IMR-90 (cell line): Measurements from ENCODE around the gene GSTA5.

Experiments
- CEBPB ChIP-seq: IDR thresholded peaks from 2 replicates; pipeline ENCODE4 v1.6.1; 2012; ENCODE audit warnings: low read depth, low read length, improper control_type of control experiment
- ELK1 ChIP-seq: fragments of 150-350 bp; IDR thresholded peaks from 2 replicates; pipeline ENCODE4 v1.6.1; 2016; ENCODE audit warnings: low read depth, mild to moderate bottlenecking, low read length, moderate library complexity, borderline replicate concordance
- POLR2A ChIP-seq: IDR thresholded peaks from 2 replicates; pipeline ENCODE4 v1.6.1; 2012; ENCODE audit warnings: mild to moderate bottlenecking, low read depth, low read length
- RAD21 ChIP-seq: IDR thresholded peaks from 2 replicates; pipeline ENCODE4 v1.6.1; 2012; ENCODE audit warnings: low read length, improper control_type of control experiment
- SMC3 ChIP-seq: fragments of 150-350 bp; IDR thresholded peaks from 2 replicates; pipeline ENCODE4 v1.6.1; 2016; ENCODE audit warnings: low read depth, mild to moderate bottlenecking, antibody characterized with exemption, low read length, moderate library complexity
- TF ChIP-seq, protein P1 (sequence below): conservative IDR thresholded peaks from 2 replicates; pipeline ENCODE4 v1.5.1; 2012; ENCODE audit warnings: mild to moderate bottlenecking, low read depth, low read length, improper control_type of control experiment

GRCh38 chr6:52821842-52822241 is 18.8 kb downstream of the GSTA5 start:
- TF ChIP-seq SMC3 (no peak), POLR2A (no peak), ELK1 (no peak), CEBPB (no peak), RAD21 (no peak)
- TF ChIP-seq, protein P1, sequence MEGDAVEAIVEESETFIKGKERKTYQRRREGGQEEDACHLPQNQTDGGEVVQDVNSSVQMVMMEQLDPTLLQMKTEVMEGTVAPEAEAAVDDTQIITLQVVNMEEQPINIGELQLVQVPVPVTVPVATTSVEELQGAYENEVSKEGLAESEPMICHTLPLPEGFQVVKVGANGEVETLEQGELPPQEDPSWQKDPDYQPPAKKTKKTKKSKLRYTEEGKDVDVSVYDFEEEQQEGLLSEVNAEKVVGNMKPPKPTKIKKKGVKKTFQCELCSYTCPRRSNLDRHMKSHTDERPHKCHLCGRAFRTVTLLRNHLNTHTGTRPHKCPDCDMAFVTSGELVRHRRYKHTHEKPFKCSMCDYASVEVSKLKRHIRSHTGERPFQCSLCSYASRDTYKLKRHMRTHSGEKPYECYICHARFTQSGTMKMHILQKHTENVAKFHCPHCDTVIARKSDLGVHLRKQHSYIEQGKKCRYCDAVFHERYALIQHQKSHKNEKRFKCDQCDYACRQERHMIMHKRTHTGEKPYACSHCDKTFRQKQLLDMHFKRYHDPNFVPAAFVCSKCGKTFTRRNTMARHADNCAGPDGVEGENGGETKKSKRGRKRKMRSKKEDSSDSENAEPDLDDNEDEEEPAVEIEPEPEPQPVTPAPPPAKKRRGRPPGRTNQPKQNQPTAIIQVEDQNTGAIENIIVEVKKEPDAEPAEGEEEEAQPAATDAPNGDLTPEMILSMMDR, result no peak
